ENCODE data around the gene SUPT16H. TPM values are rescaled to one million over a fixed set of nuclear protein-coding genes. Genes with fewer than 3 reads are reported as not detected.
A peak's percentile ranks its signal among the peaks of the same experiment; 100 is the strongest.

Gene SUPT16H
- total and polyA plus RNA-seq, 2 experiments from 2014 or later = 187 to 268 TPM

DNA sequence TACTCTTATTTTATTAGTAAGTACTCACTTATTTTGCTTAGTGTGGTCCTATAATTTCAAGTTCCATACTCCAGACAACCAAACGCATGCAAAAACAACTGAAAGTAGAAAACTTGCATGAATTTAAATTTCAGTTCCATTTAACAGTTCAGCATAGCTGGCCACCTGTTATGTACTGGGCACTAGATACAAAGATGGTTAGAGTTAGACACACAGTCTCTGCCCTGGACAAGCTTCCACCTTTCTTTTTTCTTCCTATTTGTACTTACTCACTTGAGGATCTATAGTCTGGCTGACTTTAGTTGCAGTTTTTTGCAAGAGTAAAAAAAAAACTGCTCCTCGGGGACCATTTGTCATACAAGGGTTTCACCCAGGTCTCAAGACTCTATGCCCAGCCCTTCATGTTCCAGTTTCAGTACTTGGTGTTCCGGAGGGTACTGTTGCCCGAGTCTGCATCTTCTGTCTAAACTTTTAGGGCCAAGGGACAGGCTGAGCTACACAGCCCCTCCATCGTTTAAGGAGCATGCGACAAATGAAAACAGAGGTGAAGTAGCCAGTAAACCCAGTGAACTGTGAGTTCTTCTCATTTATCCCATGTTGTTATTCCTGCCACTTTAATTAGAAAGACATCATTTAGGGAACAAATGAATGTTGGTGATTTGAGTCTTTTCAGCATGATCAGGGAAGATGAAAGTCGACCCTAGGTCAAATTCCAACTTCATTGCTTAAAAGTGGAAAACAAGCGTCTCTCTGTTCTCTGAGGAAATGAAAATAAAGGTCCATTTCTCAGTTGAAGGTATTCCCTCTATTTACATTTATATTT lies 81.6 kb downstream of the SUPT16H start (continued):
- TF ChIP-seq ETS1 (IDR thresholded peaks at IDR 0.05) (no peak), STAT1 (IDR thresholded peaks at IDR 0.05; ENCODE audit: unreplicated experiment) (no peak), ZNF462 (CRISPR knock-in tag; IDR thresholded peaks at IDR 0.05) (no peak), POLR2AphosphoS5 (IDR thresholded peaks at IDR 0.05; ENCODE audit: low read depth) (no peak), EZH2phosphoT487 (IDR thresholded peaks at IDR 0.05; ENCODE audit: unreplicated experiment) (no peak), ZNF331 (CRISPR knock-in tag; IDR thresholded peaks at IDR 0.05; ENCODE audit: low read depth) (no peak), CREB1 (CRISPR knock-in tag; IDR thresholded peaks at IDR 0.05; ENCODE audit: low read depth) (no peak)

Small RNA genes lying within 50 kb of the gene (small RNA-seq; reads per million reads assigned to genes)
- gene RN7SL650P (ENCODE audit: low replicate concordance) (not detected), gene SNORD8 (ENCODE audit: low replicate concordance) (1,217 reads per million, percentile 100 among the genes with 10 or more reads in this experiment), gene SNORD9 (ENCODE audit: low replicate concordance) (20.8 reads per million, percentile 98 among the genes with 10 or more reads in this experiment)

Other genes starting within 250 kb of the SUPT16H start
- not detected in 2 replicates for gene OR5AU1, start 228.0 kb downstream of the SUPT16H start, total RNA-seq (2014; rRNA removed; shearing (Covaris generic))
- not detected in 2 replicates for gene OR5AU1, start 228.0 kb downstream of the SUPT16H start, polyA plus RNA-seq (2016; fragmentation: Nextera tagmentation; extraction: Ambion mirVana)
- 1,259 and 1,323 TPM in 2 replicates for gene HNRNPC, start 114.6 kb downstream of the SUPT16H start, total RNA-seq (2014; rRNA removed; shearing (Covaris generic))
- gene HNRNPC, start 114.6 kb downstream of the SUPT16H start, polyA plus RNA-seq (2016; fragmentation: Nextera tagmentation; extraction: Ambion mirVana) = 1,257 and 1,296 TPM in 2 replicates
- gene RPGRIP1, start 103.9 kb downstream of the SUPT16H start, total RNA-seq (2014; rRNA removed; shearing (Covaris generic)) = 0.93 and 1.6 TPM in 2 replicates
- 0.24 and 0.26 TPM in 2 replicates for gene RPGRIP1, start 103.9 kb downstream of the SUPT16H start, polyA plus RNA-seq (2016; fragmentation: Nextera tagmentation; extraction: Ambion mirVana)
- gene CHD8, start 72.1 kb upstream of the SUPT16H start, total RNA-seq (2014; rRNA removed; shearing (Covaris generic)) = 97.2 and 129 TPM in 2 replicates
- 95.5 and 96.2 TPM in 2 replicates for gene CHD8, start 72.1 kb upstream of the SUPT16H start, polyA plus RNA-seq (2016; fragmentation: Nextera tagmentation; extraction: Ambion mirVana)
- gene RAB2B, start 92.9 kb upstream of the SUPT16H start, total RNA-seq (2014; rRNA removed; shearing (Covaris generic)) = 29.9 and 35.7 TPM in 2 replicates
- gene RAB2B, start 92.9 kb upstream of the SUPT16H start, polyA plus RNA-seq (2016; fragmentation: Nextera tagmentation; extraction: Ambion mirVana) = 11.7 and 12.9 TPM in 2 replicates
- gene TOX4, start 93.2 kb upstream of the SUPT16H start, total RNA-seq (2014; rRNA removed; shearing (Covaris generic)) = 37.2 and 45.6 TPM in 2 replicates
- gene TOX4, start 93.2 kb upstream of the SUPT16H start, polyA plus RNA-seq (2016; fragmentation: Nextera tagmentation; extraction: Ambion mirVana) = 67.1 and 72.8 TPM in 2 replicates
- gene METTL3, start 127.3 kb upstream of the SUPT16H start, total RNA-seq (2014; rRNA removed; shearing (Covaris generic)) = 125 and 140 TPM in 2 replicates
- 87.0 and 100 TPM in 2 replicates for gene METTL3, start 127.3 kb upstream of the SUPT16H start, polyA plus RNA-seq (2016; fragmentation: Nextera tagmentation; extraction: Ambion mirVana)
- 256 and 281 TPM in 2 replicates for gene SALL2, start 142.3 kb upstream of the SUPT16H start, total RNA-seq (2014; rRNA removed; shearing (Covaris generic))
- 121 TPM in 2 replicates for gene SALL2, start 142.3 kb upstream of the SUPT16H start, polyA plus RNA-seq (2016; fragmentation: Nextera tagmentation; extraction: Ambion mirVana)
- gene OR10G3, start 196.1 kb upstream of the SUPT16H start, total RNA-seq (2014; rRNA removed; shearing (Covaris generic)) = not detected in 2 replicates
- gene OR10G3, start 196.1 kb upstream of the SUPT16H start, polyA plus RNA-seq (2016; fragmentation: Nextera tagmentation; extraction: Ambion mirVana) = not detected in 2 replicates

Data from GM23338 (cell line).